ENCODE measurements around the gene LIAS.

LIAS gene

DNA sequence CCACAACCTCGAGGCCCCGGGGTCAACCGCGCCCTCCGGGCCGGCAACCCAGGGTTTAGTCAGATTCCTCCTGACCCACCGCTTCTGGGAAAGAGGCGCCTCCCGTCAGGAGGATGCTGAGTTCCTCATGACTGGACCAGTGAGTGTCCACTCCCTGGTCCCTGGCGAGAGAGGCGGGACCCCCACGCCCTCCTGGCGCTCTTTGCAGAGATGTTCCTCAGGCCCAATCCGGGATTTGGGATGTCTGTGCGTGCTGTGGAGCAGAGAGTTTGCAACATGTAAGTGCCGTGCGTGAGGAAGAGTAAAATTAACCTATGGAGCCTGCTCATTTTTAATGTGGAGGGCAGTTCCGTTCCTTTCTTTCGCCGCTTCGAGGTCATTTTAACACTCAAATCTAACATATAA lies 69.2 kb downstream of the LIAS start:
- no peak for DNase-seq (ENCODE audit: low read depth in 2 of 2)
